K562 (cell line): Measurements from ENCODE around the gene CLTA.

Experiments
- FOXK2 ChIP-seq, 2 experiments: fragments of 450-650 bp; IDR thresholded peaks in 1 of 2; conservative IDR thresholded peaks in 1 of 2; 2 replicates each; pipeline ENCODE4 v1.6.1; 2016; ENCODE audit warnings: low read depth in 2 of 2, mild to moderate bottlenecking in 1 of 2
- MAFK ChIP-seq: IDR thresholded peaks from 2 replicates; pipeline ENCODE4 v1.6.1; 2011; ENCODE audit warnings: low read length, improper control_type of control experiment
- RB1 ChIP-seq: fragments of 450-650 bp; IDR thresholded peaks from 2 replicates; pipeline ENCODE4 v1.6.1; 2017; ENCODE audit warnings: low read depth, mild to moderate bottlenecking

DNA sequence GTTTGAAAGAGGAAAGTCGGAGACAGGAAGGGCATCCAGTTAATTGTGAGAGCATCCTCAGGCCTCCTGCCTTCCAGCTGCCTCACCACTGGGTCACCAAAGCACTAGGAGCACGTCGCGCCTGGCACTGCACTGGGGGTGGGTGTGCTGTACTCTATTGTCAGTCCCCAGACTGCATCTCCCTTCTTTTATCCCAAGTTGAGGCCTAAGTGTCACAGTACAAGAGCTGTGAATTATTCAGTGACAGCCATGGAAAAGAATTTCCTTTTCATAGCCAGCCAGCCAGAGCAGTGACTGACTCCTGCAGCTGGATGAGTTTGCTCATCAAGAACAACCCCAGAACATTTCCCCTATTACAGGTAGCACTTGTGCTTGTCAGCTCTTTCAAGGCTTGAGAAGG, 16.3 kb downstream of the CLTA start:
- TF ChIP-seq MAFK (no peak), RB1 (no peak), FOXK2 (conservative IDR thresholded peaks at IDR 0.05 in 1 of 2, IDR thresholded peaks at IDR 0.05 in 1 of 2; ENCODE audit: low read depth in 2 of 2) (no peak)
